RWPE2 (cell line): Measurements from ENCODE around the gene IFT81.

Source experiments
- ATAC-seq: fragments of 200-7000 bp; cut with Tn5 transposase; 3 replicates; pipeline ENCODE4 v1.9.1; 2021; ENCODE audit warnings: low read depth
- DNase-seq: peaks from one replicate; pipeline ENCODE4 v3.0.0-alpha.2; 2020; ENCODE audit warnings: low spot score
- H3K27ac ChIP-seq: fragments of 450-650 bp; 2 replicates; pipeline ENCODE4 v1.5.1; 2017; ENCODE audit warnings: mild to moderate bottlenecking; ENCODE audit not compliant: poor library complexity, severe bottlenecking
- H3K27me3 ChIP-seq: fragments of 250-450 bp; sonication (Bioruptor Pico); 2 replicates; pipeline ENCODE4 v1.5.1; 2021; ENCODE audit warnings: mild to moderate bottlenecking, moderate library complexity; ENCODE audit not compliant: insufficient read depth, poor library complexity, severe bottlenecking
- H3K36me3 ChIP-seq: fragments of 250-450 bp; sonication (Bioruptor Pico); 2 replicates; pipeline ENCODE4 v1.5.1; 2020; ENCODE audit warnings: low read depth, mild to moderate bottlenecking, moderate library complexity
- H3K4me1 ChIP-seq: fragments of 250-450 bp; sonication (Bioruptor Pico); 2 replicates; pipeline ENCODE4 v1.5.1; 2021; ENCODE audit warnings: mild to moderate bottlenecking, moderate library complexity; ENCODE audit not compliant: insufficient read depth, poor library complexity, severe bottlenecking
- H3K4me3 ChIP-seq: fragments of 250-450 bp; sonication (Bioruptor Pico); 2 replicates; pipeline ENCODE4 v1.5.1; 2021; ENCODE audit warnings: mild to moderate bottlenecking, moderate library complexity; ENCODE audit not compliant: severe bottlenecking
- H3K9me3 ChIP-seq: fragments of 250-450 bp; sonication (Bioruptor Pico); 2 replicates; pipeline ENCODE4 v1.5.1; 2021; ENCODE audit warnings: mild to moderate bottlenecking, moderate library complexity; ENCODE audit not compliant: severe bottlenecking
- CTCF ChIP-seq: fragments of 450-650 bp; IDR thresholded peaks from one replicate; pipeline ENCODE4 v1.5.1; 2017; ENCODE audit warnings: mild to moderate bottlenecking, moderate library complexity; ENCODE audit not compliant: poor library complexity, severe bottlenecking

Gene IFT81

GRCh38 chr12:110135806-110136205 is 11.6 kb downstream of the IFT81 start:
- no peak for ATAC-seq
- Histone ChIP-seq H3K4me1 (no peaks in the 10 kb centered on the region), H3K36me3 (peaks cover 55% of the 10 kb centered on the region), H3K4me3 (no peak overlapping the region), H3K27ac (no peak overlapping the region), H3K9me3 (no peaks in the 10 kb centered on the region), H3K27me3 (no peaks in the 10 kb centered on the region)
- no peak for TF ChIP-seq CTCF
- DNase-seq: no peak

- ATAC-seq: no peak
These were observed 13.6 kb downstream of the IFT81 start for GRCh38 chr12:110137786-110138185.

GRCh38 chr12:110141389-110141788 is 17.2 kb downstream of the IFT81 start:
- DNase-seq (no peak), ATAC-seq (no peak)
- Histone ChIP-seq H3K27me3 (no peaks in the 10 kb centered on the region), H3K9me3 (no peaks in the 10 kb centered on the region), H3K4me1 (no peaks in the 10 kb centered on the region), H3K36me3 (peaks cover 39% of the 10 kb centered on the region), H3K4me3 (no peak overlapping the region), H3K27ac (no peak overlapping the region)
- no peak for TF ChIP-seq CTCF

More at GRCh38 chr12:110137786-110138185, 13.6 kb downstream of the IFT81 start:
- Histone ChIP-seq H3K27me3 (no peaks in the 10 kb centered on the region), H3K9me3 (no peaks in the 10 kb centered on the region), H3K4me3 (no peak overlapping the region), H3K36me3 (peaks cover 58% of the 10 kb centered on the region), H3K27ac (no peak overlapping the region), H3K4me1 (no peaks in the 10 kb centered on the region)
- no peak for DNase-seq
- no peak for TF ChIP-seq CTCF

GRCh38 chr12:110146986-110147385 is 22.8 kb downstream of the IFT81 start:
- no peak for TF ChIP-seq CTCF
- ATAC-seq (no peak), DNase-seq (no peak)
- H3K27ac ChIP-seq: no peak overlapping the region
- no peaks in the 10 kb centered on the region for H3K27me3 ChIP-seq
- H3K4me1 ChIP-seq: no peaks in the 10 kb centered on the region
- no peak overlapping the region for H3K4me3 ChIP-seq
- no peaks in the 10 kb centered on the region for H3K9me3 ChIP-seq
- peaks cover 47% of the 10 kb centered on the region for H3K36me3 ChIP-seq

DNA sequence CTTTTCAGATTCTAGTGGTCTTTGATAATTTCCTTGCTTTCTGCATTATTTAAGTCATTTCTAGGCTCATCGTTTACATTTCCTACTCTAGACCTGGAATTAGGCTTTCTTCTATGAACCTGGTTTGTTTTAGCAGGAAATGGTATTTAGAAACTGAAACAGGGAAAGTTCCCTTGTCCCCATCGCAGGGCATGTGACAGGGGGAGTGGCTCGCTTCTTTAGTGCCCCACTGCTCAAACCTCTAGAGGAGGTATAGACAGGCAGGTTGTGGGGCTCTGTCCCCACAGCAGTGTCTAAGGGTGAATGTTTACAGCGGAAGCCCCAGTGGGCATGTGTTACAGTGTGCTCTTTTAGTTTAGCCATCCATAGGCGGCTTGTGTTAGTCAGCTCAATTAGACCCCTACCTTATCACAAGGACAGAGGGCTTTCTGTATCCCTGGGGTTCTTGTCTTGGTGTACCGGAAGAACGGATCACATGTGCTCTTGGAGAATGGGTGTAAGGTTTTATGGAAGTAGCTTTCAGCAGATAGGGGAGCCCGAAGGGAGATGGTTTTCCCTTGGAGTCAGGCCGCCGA is 25.0 kb downstream of the IFT81 start:
- TF ChIP-seq CTCF: no peak
- no peaks in the 10 kb centered on the region for H3K27me3 ChIP-seq
- peaks cover 40% of the 10 kb centered on the region for H3K36me3 ChIP-seq
- no peak for ATAC-seq
- no peak overlapping the region for H3K27ac ChIP-seq
- no peak for DNase-seq
- H3K4me1 ChIP-seq: no peaks in the 10 kb centered on the region
- no peak overlapping the region for H3K4me3 ChIP-seq
- H3K9me3 ChIP-seq: no peaks in the 10 kb centered on the region
